Stimulated activated CD8-positive, alpha-beta memory T cell treated with anti-CD3 and anti-CD28 coated beads, Interleukin-12 subunit alpha, Interleukin-12 subunit beta, amount 100 ng/mL, for 24 hours (primary cell): ENCODE data around the gene HOXC10.

Experiments used
- DNase-seq: peaks from one replicate; pipeline ENCODE4 v3.0.0-alpha.2; 2020; ENCODE audit errors: extremely low read depth

Gene HOXC10

DNA sequence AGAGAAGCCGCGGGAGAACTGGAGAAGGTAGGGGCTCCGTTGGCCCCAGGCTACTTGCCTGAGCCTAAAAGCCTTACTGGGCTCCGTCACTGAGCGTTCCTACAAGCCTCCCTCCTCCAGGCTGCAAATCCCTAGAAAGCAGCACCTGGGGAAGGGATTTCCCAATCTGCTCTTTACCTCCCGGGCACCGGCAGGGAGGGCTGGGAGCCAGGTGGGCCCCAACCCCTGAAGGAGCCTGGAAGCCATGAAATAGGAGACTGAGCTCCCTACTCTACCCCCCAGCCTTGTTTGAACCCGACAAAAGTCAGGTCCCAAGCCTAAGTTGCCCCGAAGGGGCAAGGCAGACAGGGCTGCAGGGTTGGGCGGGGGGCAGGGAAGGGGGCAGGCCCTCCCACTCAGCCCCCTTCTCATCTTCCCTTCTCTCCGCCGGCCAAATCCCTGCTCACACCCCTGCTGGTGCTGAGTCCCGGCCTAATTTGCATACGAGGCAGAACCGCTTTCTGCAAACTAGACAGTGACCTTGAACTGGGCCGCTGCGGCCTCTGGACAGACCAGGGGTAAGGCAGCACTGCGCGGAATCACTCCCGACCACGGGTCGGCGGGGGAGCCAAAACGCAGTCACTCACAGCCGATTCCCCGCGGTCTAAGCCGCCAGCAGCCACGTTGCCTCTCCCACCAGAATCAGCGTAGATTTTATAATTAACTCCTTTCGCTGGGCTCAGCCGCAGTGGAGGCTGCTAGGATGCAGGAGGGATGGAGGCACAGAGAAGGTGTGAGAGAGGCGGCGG lies 34.0 kb upstream of the HOXC10 start:
- DNase-seq, result no peak

DNA sequence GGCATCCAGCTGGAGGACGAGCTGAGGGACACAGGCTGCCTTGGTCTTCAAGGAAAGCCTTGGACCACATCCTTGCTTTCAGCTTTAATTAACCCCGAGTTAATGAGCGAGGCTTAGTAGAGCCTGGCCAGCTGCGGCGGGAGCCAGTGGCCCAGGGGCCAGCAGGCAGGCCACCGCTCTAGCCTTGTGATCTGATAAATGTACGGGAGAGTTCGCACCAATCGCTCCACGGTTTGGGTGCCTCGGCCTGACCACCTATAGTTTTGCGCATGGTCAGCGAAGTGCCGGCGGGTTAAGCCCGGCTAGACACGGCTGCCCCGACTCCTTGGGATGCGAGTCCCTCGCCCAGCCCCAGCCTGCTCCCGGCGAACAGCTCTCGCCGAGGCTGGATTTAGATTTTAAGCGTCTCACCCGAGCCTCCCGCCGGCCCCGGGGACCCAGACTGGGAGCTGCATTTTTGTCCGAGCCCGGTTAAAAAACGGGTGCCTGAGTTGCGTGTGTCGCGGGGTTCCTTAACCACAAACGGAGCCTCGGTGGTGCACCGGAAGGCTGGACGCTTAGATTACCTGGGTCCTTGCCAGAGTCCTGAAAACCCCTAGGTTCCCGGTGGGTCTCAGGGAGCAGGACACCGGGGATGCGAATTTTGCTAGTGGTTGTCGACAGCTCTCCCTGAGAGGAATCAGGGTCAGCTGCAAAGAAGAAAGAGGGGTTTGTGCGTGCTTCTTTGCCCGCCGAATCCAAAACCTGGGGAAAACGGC lies 33.2 kb upstream of the HOXC10 start:
- no peak for DNase-seq

DNA sequence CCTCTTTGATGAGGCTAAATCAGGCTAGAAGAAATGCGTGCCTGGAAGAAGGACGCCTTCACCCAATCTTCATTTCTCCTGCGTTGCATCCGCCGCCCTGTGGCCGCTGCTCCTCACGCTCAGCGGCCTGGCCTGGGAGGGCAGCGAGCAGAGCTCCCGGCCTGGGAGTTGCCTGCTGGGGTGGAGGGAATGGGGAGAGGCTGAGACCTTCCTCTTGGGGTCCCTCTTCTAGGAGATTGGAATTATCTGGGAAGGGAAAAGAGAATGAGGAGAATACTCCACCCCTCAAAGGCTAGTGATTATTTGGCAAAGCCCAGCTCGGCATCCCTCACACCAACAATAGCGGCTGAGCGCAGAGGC lies 32.6 kb upstream of the HOXC10 start:
- no peak for DNase-seq

- DNase-seq, result no peak
Observed at GRCh38 chr12:53952871-53953734, 31.8 kb upstream of the HOXC10 start.

DNA sequence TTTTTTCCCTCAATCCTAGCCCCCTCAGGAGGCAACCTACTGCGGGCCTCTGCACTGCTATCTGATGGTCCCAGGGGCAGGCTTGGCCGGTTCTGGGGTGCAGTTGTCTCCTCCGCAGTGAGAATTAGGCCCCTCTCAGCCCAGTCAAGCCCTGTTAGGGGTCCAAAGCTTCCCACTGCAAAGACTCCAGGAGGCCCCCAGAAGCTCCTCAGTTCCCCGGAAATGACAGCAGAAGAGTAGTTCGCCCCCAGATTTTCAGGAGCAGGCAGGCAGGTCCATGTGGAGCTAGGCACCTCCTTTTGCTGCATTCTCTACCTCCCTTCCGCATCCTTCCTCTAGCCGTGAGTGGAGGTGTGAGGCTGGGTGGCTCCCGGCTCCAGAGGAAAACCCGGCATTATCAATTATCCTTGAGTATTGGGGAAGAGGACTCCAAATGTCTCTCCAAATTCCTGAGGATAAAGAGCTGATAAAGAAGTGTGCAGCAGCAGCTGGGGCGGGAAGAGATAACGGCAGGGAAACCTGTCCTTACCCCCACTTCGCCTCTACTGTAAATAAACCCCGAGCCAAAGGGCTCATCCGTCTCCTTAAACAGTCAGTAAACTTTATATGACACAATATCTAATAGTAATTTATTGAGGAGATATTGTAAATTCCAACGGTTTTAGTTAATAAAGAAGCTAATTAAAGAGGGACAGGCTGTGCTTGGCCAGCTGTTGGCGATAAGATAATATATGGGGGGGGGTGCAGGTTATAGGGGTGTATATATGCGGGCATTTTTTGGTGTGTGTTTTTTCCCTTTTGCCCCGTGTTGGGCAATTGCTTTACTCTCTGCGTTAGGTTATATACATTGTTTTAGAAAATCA lies 30.9 kb upstream of the HOXC10 start:
- no peak for DNase-seq

- DNase-seq, result no peak
Observed at GRCh38 chr12:53954694-53955035, 30.3 kb upstream of the HOXC10 start, which contains the start of gene HOXC12. Gene HOXC12, plus strand, starts transcription at chr12:53954903. Its CDS starts 27 bp downstream, at chr12:53954930.

GRCh38 chr12:53955036-53955775 lies 29.7 kb upstream of the HOXC10 start:
- DNase-seq, result no peak

- no peak for DNase-seq
Observed at GRCh38 chr12:53955776-53956250, 29.1 kb upstream of the HOXC10 start.

DNA sequence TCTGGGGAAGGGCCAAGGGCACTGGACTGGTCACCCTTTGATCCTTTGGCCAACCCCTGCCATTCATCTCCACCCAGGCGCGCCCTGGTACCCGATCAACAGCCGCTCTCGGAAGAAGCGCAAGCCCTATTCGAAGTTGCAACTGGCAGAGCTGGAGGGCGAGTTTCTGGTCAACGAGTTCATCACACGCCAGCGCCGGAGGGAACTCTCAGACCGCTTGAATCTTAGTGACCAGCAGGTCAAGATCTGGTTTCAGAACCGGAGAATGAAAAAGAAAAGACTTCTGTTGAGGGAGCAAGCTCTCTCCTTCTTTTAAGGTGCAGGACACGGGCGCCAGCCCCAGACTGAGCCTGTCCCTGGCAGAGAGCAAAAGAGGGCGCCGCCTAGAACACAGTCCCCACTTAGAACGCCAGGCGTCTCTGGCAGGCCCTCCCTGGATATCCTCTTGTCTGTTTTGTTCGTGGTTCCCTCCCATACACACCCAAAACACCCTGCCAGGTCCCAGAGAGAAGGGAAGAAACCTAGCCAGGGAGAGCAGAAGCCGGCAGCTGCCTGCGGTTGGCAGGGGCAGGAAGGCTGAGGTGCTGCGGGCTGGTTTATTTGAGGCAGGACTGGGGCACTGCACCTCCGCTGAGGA lies 28.6 kb upstream of the HOXC10 start:
- no peak for DNase-seq

- DNase-seq, result no peak
Observed at GRCh38 chr12:53956914-53957536, 27.9 kb upstream of the HOXC10 start.

- no peak for DNase-seq
Observed at GRCh38 chr12:53958128-53958527, 26.8 kb upstream of the HOXC10 start.

DNA sequence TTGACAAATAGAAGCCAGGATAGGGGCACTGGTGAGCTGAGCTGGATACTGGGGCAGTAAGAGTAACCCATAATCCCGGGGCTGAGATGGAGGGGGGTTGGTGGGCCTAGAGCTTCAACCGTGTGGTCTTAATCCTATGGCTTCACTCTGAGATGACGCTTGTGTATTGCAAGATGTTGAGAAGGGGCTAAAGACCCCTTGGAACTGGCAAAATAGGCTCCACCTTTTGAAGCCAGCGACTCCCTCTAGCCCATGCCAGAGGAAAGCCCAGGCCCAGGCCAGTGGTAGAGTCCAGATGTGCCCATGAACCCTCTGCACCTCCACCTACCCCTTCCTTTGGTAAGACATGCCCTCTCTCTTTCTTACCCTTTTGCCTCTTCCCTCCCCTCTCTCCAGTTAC lies 25.6 kb upstream of the HOXC10 start:
- DNase-seq, result no peak

GRCh38 chr12:53960187-53961024 lies 24.5 kb upstream of the HOXC10 start:
- DNase-seq, result no peak

DNA sequence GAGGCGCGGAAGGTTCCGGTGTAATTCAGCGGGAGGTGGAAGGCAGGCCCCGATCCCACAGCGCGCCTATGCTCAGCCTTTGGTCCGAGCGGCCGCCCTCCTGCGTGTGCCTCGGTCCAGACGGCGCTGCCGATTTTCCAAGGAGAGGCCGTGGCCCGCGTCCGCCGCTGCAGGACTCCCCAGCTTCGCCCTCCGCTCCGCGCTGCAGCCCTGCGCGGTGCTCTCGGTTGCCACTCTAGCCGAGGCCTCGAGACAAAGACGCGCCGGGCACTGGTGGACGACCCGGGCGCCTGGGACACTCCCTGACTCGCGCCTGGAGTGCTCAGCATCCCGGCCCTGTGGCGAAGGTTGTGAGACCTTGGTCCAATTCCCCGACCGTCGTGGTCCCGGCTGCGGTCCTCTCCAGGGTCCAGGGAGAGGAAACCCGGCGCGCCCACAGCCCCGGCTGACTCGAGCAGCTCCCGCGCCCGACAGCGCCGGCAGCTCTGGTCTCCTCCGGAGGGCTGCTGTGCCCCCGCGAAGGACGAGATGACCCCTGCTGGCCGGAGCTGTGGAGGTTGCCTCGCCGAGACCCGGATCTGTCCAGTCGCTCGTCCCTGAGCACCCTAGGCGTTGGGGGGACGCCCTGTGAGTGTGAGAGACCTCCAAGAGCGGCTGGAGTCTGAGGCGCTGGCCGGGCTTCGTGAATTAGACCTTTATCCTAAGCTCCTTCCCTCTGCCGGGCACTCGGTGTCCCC lies 23.8 kb upstream of the HOXC10 start:
- DNase-seq, result no peak

DNA sequence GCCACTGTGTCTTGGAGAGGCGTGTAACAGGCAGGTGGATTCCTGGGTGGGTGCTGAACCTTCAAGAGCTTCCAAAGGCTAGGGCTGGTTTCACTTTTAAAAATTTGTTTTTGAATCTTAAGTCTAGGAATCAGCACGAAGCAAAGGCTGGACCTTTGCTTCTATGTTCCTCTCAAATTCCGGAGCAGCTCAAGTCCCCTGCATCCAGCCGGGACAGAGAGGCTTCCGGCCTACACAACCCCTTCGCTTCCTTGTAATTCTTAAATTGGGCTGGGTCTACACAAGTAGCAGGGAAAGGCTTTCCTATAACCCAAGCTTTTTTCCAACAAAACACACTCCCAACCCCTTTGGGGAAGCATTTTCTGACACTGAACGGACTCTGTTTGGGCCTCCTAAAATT lies 21.9 kb upstream of the HOXC10 start:
- DNase-seq, result no peak

GRCh38 chr12:53963434-53964314 lies 21.3 kb upstream of the HOXC10 start:
- no peak for DNase-seq

GRCh38 chr12:53964315-53964713 lies 20.6 kb upstream of the HOXC10 start:
- DNase-seq, result no peak
